ENCODE measurements around the gene RNU1-1. TPM values are rescaled to one million over a fixed set of nuclear protein-coding genes. Genes with fewer than 3 reads are reported as not detected.
A peak's percentile ranks its signal among the peaks of the same experiment; 100 is the strongest.

The RNU1-1 gene
- total and polyA plus RNA-seq, 2 of the 8 experiments (the other 6 are each of a cell fraction or from before 2014, with no cell fraction given): 145 to 1,303 TPM

GRCh38 chr1:16464917-16465625, 49.0 kb downstream of the RNU1-1 start:
- peaks cover 1% of the 10 kb centered on the region; the same call in 1 of the 2 replicates for H3K23me2 ChIP-seq (ENCODE audit: low read depth, low read length)
- no peaks in the 10 kb centered on the region for H3K27me3 ChIP-seq (replicated peaks in 1 of 4; ENCODE audit: control insufficient read depth in 3 of 4, extremely low read depth in 1 of 4, insufficient read depth in 3 of 4, low read length in 3 of 4)
- H3K4ac ChIP-seq (replicated peaks; ENCODE audit: insufficient read length, low read depth, low read length): peak overlapping the region; percentile 38
- H3K9ac ChIP-seq (replicated peaks in 1 of 4; ENCODE audit: extremely low read depth in 1 of 4, low read depth in 3 of 4, low read length in 3 of 4): no peak overlapping the region
- H3K79me1 ChIP-seq (ENCODE audit: low read depth, low read length): no peaks in the 10 kb centered on the region
- FAIRE-seq: no peak
- H3K56ac ChIP-seq (replicated peaks; ENCODE audit: insufficient read length, low read depth, low read length): no peak overlapping the region
- DNase-seq (ENCODE audit: low read depth in 1 of 2, low spot score in 2 of 2): no peak
- H3K9me3 ChIP-seq (ENCODE audit: insufficient read depth in 2 of 2, low read depth in 1 of 2, low read length in 1 of 2): no peaks in the 10 kb centered on the region
- no peak overlapping the region for H3K27ac ChIP-seq (ENCODE audit: low read depth, low read length)
- H3K36me3 ChIP-seq (ENCODE audit: control insufficient read depth in 2 of 4, insufficient read depth in 4 of 4, low read length in 3 of 4): peaks cover 0 to 3% (median 1%) of the 10 kb centered on the region in 4 experiments; a peak in 1 of 8 replicates
- no peak overlapping the region for H3K4me3 ChIP-seq (ENCODE audit: extremely low read depth in 1 of 4, insufficient read depth in 2 of 4, low read depth in 3 of 4, low read length in 4 of 4)
- H3K79me2 ChIP-seq (ENCODE audit: control insufficient read depth in 1 of 2, insufficient read depth in 2 of 2, low read length in 2 of 2): no peaks in the 10 kb centered on the region
- H3K4me1 ChIP-seq (replicated peaks in 1 of 4; ENCODE audit: control insufficient read depth in 3 of 4, insufficient read depth in 4 of 4, low read length in 3 of 4): no peaks in the 10 kb centered on the region
- H3K4me2 ChIP-seq (ENCODE audit: insufficient read depth in 1 of 2, low read depth in 2 of 2, low read length in 2 of 2): no peak overlapping the region
- no peak overlapping the region for H4K8ac ChIP-seq (ENCODE audit: extremely low read depth, insufficient read depth, low read length)
- no peak overlapping the region for H2BK15ac ChIP-seq (ENCODE audit: low read length)
- no peak overlapping the region for H3K14ac ChIP-seq (ENCODE audit: insufficient read length)
- CTCF ChIA-PET (ENCODE audit: partially characterized antibody): interaction anchor here (1.2 to 1.6 kb wide), 4 partner anchors 10 to 161 kb away, joined by 4 to 6 read pairs (median 5); partner anchors contain the start of gene NECAP2
- no peak overlapping the region for H2BK120ac ChIP-seq (replicated peaks; ENCODE audit: low read depth, low read length)
- H4K91ac ChIP-seq (replicated peaks; ENCODE audit: insufficient read length, low read length): no peak overlapping the region
- 96% methylated on average over 21 of the region's 21 CpGs; no CpG with 5 or more reads in 1 of the 2 experiments for WGBS, 2 experiments (ENCODE audit: extremely low coverage in 1 of 2, insufficient coverage in 1 of 2, insufficient read length in 1 of 2, insufficient replicate concordance in 2 of 2, low coverage in 1 of 2, low lambda C conversion rate in 2 of 2, missing lambda C conversion rate in 1 of 2)
- no peak overlapping the region for H2AFZ ChIP-seq (ENCODE audit: low read length)
- no peak overlapping the region for H4K5ac ChIP-seq (ENCODE audit: insufficient read length, low read depth, low read length)
- H2BK20ac ChIP-seq (ENCODE audit: low read length): no peak overlapping the region
- H3K23ac ChIP-seq (ENCODE audit: insufficient read length): no peak overlapping the region
- peaks cover 2 to 4% of the 10 kb centered on the region in 2 experiments for H4K20me1 ChIP-seq (replicated peaks in 1 of 2; ENCODE audit: control insufficient read depth in 1 of 2, insufficient read depth in 2 of 2, low read length in 2 of 2)
- POLR2A ChIA-PET (ENCODE audit: partially characterized antibody): no interaction called here
- H3K18ac ChIP-seq (ENCODE audit: extremely low read depth, low read length): no peak overlapping the region
- H2BK12ac ChIP-seq (ENCODE audit: low read depth, low read length): no peak overlapping the region
- no peak overlapping the region for H2AK5ac ChIP-seq (ENCODE audit: low read depth, low read length)
- no peak overlapping the region for H2BK5ac ChIP-seq (ENCODE audit: low read depth, low read length)
- TF ChIP-seq CTCF (IDR thresholded peaks at IDR 0.05; ENCODE audit: control extremely low read depth in 1 of 3, insufficient read depth in 1 of 3, low read depth in 1 of 3, low read length in 3 of 3) (no peak), FOSL1 (IDR thresholded peaks at IDR 0.05; ENCODE audit: insufficient read depth, low read depth, low read length) (no peak), EP300 (IDR thresholded peaks at IDR 0.05; ENCODE audit: borderline replicate concordance in 1 of 2, low read depth in 2 of 2, low read length in 2 of 2) (no peak), JUND (IDR thresholded peaks at IDR 0.05; ENCODE audit: low read length) (no peak), RAD21 (IDR thresholded peaks at IDR 0.05 in 1 of 2, conservative IDR thresholded peaks at IDR 0.05 in 1 of 2; ENCODE audit: low read depth in 2 of 2, low read length in 2 of 2) (no peak), SP2 (IDR thresholded peaks at IDR 0.05; ENCODE audit: low read length) (no peak), TBP (IDR thresholded peaks at IDR 0.05; ENCODE audit: low read depth, low read length) (no peak), SUZ12 (IDR thresholded peaks at IDR 0.05; ENCODE audit: low read length) (no peak), NRF1 (IDR thresholded peaks at IDR 0.05; ENCODE audit: low read depth, low read length) (no peak), ZNF274 (IDR thresholded peaks at IDR 0.05; ENCODE audit: borderline replicate concordance, extremely low read depth, low read length) (no peak)

Data from H1 (cell line).